NCI-H2029 treated with DMSO at 0.1 percent for 48 hours (cell line): Measurements from ENCODE around the gene CERS6.
"Not testable (repeated sequence)": the region's sequence is repeated elsewhere in the genome, so short reads cannot be mapped to it uniquely, and the experiment has no call there.

Experiments
- DNase-seq: peaks from one replicate; lab custom pipeline; 2025; lab: John Stamatoyannopoulos, UW

Gene CERS6

DNA sequence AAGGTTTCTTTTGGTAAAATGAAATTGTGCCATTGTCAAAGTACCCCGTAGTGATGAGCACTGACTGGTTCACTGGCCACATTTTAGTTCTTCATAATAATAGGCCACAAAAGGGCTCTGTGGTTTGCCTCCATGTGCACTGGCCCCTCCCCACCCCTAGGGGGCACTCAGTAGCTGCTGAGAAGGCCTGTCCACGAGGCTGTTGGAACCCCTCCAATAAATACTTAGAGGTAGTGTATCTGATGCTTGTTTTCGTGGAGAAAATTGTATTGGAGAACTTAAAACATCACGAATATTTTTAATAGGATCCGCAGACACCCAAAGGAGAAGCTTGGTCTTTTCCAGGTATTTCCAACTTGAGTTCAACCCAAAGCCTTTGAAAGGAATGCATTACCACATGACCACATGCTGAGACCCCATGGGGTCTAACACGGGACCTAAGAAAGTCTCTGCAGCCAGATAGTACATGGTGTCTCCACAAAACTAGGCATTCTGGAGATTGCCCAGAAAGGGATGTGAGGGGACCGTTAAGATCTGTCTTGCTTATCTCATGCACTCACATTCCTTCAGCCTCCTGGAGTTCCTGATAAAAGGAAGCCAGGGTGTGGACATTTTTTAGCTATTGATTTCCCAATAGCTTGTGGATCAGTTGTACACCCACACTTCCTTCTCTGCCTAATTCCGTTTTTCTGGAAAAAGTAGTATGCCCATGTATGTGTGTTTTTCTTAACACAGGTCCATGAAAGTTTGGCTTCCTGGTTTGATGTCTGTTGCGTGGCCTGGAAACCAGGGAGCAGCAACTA, 317.8 kb downstream of the CERS6 start:
- peak; percentile 38 for DNase-seq

DNA sequence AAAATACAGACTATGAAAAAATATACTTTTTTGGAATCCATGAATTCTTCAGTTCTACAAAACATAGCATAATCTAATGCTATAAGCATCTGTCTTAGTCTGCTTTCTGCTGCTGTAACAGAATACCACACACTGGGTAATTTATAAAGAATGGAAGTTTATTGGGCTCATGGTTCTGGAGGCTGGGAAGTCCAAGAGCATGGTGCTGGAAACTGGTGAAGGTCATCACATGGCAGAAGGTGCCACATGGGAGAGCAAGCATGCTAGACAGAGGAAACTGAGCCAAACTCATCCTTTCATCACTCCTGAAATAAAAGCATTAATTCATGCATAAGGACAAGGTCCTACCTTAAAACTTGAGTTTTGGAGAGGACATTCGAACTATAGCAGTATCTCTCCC, 319.8 kb downstream of the CERS6 start:
- no peak for DNase-seq

- DNase-seq = no peak
Observed at GRCh38 chr2:168780669-168781071, 324.6 kb downstream of the CERS6 start.

DNA sequence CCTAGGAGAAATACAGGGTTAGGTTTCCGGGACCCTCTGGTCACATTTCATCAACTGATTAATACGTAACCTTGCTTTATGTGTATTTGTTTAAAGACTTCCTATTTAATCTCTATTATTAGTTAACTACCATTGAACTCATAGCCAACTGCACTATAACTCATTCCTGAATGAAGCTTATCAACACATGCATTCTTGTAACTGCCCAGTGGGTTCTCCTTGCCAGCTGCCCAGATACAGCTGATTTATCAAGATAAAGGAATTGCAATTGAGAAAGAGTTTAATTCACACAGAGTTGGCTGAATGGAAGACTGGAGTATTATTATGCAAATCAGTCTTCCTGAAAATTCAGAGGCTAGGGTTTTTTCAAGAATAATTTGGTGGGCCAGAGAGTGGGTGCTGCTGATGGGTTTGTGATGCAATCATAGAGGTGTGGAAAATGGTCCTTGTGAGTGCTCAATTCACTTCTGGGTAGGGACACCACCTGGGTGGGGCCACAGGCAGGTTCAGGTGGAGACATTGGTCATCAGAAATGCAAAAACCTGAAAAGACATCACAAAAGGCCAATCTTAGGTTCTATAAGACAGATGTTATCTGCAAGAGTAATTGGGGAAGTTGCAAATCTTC, 325.2 kb downstream of the CERS6 start:
- no peak for DNase-seq

GRCh38 chr2:168782271-168782670, 326.2 kb downstream of the CERS6 start:
- DNase-seq = no peak

DNA sequence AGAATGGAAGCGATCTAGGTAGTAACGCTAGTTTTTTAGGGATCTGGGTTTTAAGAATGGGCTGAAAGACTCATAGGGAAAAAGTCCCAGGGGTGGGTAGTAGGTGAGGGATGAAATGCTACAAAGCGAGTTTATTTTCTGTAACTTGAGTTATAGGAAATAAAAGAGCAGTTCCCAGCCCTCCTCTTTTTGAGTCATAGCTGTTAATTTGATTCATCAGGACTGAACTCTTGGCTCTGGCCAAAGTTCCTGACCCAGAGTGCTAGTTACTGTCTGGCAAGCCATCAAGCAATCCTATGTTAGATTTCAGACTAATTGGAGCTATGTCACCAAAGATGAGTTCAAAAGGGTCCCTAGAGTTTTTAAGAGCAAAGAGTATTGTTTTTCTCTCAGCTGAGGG, 328.9 kb downstream of the CERS6 start:
- DNase-seq = no peak

DNA sequence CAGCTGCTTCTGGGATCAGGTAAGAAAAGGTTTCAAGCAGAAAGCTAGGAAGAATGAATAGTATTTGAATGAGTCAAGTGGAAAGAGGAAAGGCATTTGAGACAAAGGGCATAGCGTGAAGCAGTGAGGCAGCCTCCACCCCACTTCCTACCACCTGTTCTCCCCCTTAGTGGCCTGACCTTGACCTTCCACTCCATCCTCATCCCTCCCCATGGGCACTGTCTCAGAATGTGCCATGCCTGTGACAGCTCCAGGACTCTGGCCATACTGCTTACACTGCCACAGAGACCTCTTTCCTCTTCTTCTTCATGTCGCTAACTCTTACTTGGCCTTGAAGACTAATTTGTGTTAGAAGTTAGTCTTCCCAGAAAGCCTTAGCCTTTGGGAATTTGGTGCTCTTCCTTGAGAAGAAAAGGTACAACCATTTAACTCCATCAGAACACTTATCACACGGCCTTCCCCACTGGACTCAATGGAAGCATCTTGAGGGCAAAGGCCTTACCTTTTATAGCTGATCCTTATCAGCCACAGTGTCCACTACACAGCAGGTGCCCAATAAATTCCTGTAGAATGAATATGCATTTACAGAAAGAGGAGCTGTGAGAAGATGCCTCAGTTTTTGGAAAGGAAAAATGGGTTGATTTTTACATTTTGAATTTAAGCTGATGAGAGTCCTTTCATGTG, 331.2 kb downstream of the CERS6 start:
- DNase-seq = no peak

- DNase-seq = no peak
Observed at GRCh38 chr2:168787782-168788376, 331.8 kb downstream of the CERS6 start.

DNA sequence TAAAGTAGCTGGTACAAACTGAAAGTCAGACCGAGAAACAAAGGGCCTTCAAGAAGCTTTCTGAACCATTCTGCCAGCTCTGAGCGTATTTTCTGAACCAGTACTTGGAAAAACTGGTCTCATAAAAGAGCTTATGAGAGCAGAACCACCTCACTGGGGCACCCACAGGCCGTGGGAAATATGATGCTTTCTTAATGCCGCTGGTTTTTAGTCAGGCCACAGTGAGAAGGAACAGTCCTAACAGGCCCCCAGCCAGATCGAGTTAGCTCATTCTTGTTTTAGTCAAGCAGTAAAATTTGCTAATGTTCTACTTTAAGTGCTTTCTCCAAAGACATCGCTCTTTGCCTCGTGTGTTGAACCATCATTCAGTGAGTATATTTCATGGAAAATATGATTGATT, 333.7 kb downstream of the CERS6 start:
- no peak for DNase-seq

DNA sequence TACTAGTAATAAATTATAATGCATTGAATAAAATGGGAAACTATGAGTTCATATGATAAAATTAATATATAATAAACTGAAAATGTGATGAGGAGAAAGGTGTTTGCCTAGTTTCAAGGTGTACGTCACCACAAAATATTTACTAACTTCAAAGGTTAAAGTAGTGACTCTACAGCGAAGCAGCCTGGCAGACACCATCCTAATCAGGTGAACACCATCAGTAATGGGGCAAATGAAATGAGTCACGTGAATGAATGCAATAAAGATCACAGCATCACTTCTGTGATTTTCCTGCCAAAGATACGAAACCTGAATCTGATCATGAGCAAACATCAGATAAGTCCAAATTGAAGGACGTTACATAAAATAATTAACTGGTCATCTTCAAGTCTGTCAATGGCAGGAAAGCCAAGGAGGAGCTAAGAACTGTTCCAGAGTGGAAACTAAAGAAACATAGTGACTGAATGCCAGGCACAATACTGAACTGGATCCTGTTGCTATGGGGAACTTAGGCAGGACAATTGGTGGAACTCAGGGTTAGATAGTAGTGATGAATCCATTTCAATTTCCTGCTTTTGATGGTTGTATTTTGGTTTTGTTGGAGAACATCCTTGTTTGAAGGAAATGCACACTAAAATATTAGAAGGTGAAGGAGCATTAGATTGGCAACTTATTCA, 334.3 kb downstream of the CERS6 start:
- DNase-seq = no peak

DNA sequence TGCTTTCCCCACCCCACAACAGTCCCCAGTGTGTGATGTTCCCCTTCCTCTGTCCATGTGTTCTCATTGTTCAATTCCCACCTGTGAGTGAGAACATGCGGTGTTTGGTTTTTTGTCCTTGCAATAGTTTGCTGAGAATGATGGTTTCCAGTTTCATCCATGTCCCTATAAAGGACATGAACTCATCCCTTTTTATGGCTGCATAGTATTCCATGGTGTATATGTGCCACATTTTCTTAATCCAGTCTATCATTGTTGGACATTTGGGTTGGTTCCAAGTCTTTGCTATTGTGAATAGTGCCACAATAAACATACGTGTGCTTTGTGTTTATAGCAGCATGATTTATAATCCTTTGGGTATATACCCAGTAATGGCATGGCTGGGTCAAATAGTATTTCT, 335.1 kb downstream of the CERS6 start:
- DNase-seq = not testable (repeated sequence)

GRCh38 chr2:168793596-168793995, 337.5 kb downstream of the CERS6 start:
- no peak for DNase-seq

GRCh38 chr2:168794968-168795367, 338.9 kb downstream of the CERS6 start:
- no peak for DNase-seq

DNA sequence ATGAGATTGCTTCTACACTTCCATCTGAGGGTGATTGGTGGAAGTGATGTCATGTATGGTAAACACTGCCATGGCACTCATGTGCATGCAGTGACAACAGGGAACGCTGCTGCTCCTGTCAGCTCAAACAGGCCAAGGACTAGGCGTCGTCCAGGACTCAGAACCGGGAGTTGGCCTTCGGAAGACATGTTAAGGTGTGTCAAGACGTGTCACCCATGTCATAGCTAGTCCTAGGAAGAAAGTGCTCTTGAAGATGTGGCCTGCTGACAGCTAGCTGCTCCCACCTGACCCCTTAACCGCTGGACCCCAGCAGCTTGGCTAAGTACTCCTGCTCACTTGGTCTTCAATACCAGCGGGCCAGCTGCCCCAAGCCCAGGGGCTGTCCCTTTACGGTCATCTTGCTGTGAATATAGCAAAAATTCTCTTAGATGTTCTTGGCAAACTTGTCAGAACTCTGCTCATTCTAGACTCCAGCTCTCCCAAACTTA, 340.1 kb downstream of the CERS6 start:
- no peak for DNase-seq

DNA sequence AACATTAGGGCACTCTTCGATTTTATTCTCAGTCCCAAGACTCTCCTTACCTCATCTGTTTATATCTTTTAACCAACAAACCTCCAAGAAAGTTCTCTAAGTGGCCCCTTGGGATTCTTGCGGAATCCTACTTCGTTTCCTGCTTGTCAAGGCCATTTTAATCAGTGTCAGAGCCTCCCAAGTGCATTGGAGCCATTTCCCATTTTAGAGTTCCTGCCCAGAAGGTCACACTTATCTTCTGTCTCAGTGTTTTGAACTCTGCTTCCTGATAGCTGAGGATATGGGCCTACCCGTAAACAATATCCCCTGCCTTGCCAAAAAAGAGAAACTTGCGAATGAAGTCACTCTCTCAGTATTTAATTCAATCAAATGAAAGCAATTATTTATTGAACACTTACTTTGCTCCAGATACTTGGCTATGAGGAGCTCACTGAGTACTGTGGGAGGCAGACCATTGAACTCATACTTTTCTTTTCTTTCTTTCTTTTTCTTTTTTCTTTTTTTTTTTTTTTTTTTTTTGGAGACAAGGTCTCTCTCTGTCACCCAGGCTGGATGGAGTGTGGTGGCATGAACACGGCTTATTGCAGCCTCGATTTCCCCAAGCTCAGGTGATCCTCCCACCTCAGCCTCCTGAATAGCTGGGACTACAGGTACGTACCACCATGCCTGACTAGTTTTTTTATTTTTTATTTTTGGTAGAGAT, 340.7 kb downstream of the CERS6 start:
- no peak for DNase-seq

GRCh38 chr2:168797286-168797655, 341.2 kb downstream of the CERS6 start:
- DNase-seq = no peak

GRCh38 chr2:168798076-168798887, 342.2 kb downstream of the CERS6 start:
- DNase-seq = peak; percentile 13

DNA sequence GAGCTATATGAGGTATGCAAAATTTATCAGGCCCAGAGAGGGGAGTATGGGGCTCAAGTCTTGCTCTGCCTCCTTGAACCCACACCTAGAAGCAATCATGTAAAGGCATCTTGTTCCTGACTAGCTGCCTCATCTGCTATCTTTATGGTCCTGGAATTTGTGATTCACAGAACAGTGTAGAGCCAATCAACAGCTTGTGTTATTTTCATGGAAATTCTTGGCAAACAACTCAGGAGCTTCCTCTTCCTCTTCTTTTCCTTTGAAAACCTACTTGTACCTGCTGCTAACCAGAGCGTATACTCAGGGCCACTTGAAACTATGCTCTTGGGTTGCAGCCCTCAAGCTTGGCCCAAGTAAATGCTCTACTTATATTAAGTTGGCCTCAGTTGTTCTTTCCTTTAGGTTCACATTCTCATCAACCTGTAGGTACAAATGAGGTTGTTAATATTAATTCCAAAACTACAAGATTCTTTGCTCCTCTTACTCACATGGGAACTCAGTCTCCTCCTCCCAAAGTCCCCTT, 342.9 kb downstream of the CERS6 start:
- no peak for DNase-seq

DNA sequence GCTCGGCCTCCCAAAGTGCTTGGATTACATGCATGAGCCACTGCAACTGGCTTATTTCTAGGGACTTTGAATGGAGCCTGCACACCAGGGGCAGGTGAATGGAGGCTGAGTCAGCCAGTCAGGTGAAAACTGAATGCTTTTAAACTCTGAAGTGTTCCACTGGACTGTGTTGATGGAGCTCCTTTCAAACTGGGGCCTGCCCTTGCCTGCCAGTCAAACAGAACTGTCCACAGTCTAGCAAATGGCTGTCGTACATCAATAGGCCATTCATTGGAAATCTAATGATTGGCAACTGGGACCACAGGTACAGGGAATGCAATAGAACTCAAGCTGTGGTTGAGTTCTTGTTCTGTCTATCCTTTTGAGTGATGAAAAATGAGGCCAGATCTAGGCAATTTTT, 345.4 kb downstream of the CERS6 start:
- DNase-seq = no peak
